B cell (primary cell): ENCODE measurements around the gene BLID. TPM values are rescaled to one million over a fixed set of nuclear protein-coding genes. Genes with fewer than 3 reads are reported as not detected.

Experiments
- ATAC-seq: fragments of 200-7000 bp; cut with Tn5 transposase; one replicate; pipeline ENCODE4 v1.10.0; 2021; ENCODE audit warnings: low read depth, mild to moderate bottlenecking, moderate number of reproducible peaks, moderate library complexity
- CTCF ChIA-PET: fragments of 350-600 bp; sonication (Branson Sonifier 250); formaldehyde crosslinking; loops from one replicate; lab custom pipeline; 2021; ENCODE audit warnings: antibody characterized with exemption, inconsistent platforms; lab: Charles Lee
- POLR2A ChIA-PET: fragments of 350-600 bp; sonication (Branson Sonifier 250); formaldehyde crosslinking; loops from one replicate; lab custom pipeline; 2021; ENCODE audit warnings: antibody characterized with exemption; lab: Charles Lee
- DNase-seq: peaks from one replicate; pipeline ENCODE4 v3.0.0; 2013
- H2AFZ ChIP-seq: 2 replicates; pipeline ENCODE4 v1.6.1; 2012; ENCODE audit warnings: mild to moderate bottlenecking, low read depth, low read length; ENCODE audit not compliant: insufficient read depth, poor library complexity, severe bottlenecking
- H3K27ac ChIP-seq, 2 donors: 1 replicate in 1 of 2; 2 replicates in 1 of 2; pipeline ENCODE4 v1.5.1; 2012 to 2013; ENCODE audit warnings: low read length in 2 of 2, mild to moderate bottlenecking in 2 of 2, moderate library complexity in 1 of 2
- H3K27me3 ChIP-seq, 4 experiments: fragments of 200-600 bp in 1 of 4; sonication (generic) in 1 of 4; replicated peaks in 1 of 4; 1 replicate in 2 of 4; 2 replicates in 2 of 4; pipeline versions ENCODE4 v1.6.1 to v1.7.0; 2013 to 2016; ENCODE audit warnings: low read length in 3 of 4, mild to moderate bottlenecking in 2 of 4, mixed read lengths in 1 of 4, moderate library complexity in 1 of 4; ENCODE audit not compliant: insufficient read depth in 4 of 4, control insufficient read depth in 3 of 4; ENCODE audit errors: control extremely low read depth in 1 of 4
- H3K36me3 ChIP-seq, 2 experiments: replicated peaks in 1 of 2; 1 replicate in 1 of 2; 2 replicates in 1 of 2; pipeline versions ENCODE4 v1.6.1 to v1.7.1; 2013; ENCODE audit warnings: low read length in 1 of 2; ENCODE audit not compliant: insufficient read depth in 2 of 2, control insufficient read depth in 1 of 2; ENCODE audit errors: control extremely low read depth in 1 of 2, extremely low read depth in 1 of 2
- H3K4me1 ChIP-seq, 2 donors: fragments of 200-600 bp in 1 of 2; sonication (generic) in 1 of 2; 1 replicate in 1 of 2; 2 replicates in 1 of 2; pipeline versions ENCODE4 v1.5.1 to v1.6.1; 2013 to 2017; ENCODE audit warnings: low read length in 2 of 2; ENCODE audit not compliant: control insufficient read depth in 2 of 2, insufficient read depth in 2 of 2
- H3K4me2 ChIP-seq: replicated peaks from 2 replicates; pipeline ENCODE3; 2012; ENCODE audit warnings: mild to moderate bottlenecking, low read depth, low read length; ENCODE audit not compliant: poor library complexity, severe bottlenecking
- H3K4me3 ChIP-seq, 5 experiments: fragments of 200-600 bp in 1 of 5; sonication (generic) in 1 of 5; 1 replicate in 3 of 5; 2 replicates in 2 of 5; pipeline versions ENCODE4 v1.5.1 to v1.7.0; 2011 to 2016; ENCODE audit warnings: low read length in 4 of 5, mild to moderate bottlenecking in 4 of 5, low read depth in 2 of 5, control low read depth in 1 of 5, moderate library complexity in 1 of 5; ENCODE audit not compliant: insufficient read depth in 1 of 5; ENCODE audit errors: control extremely low read depth in 1 of 5, extremely low read depth in 1 of 5
- H3K79me2 ChIP-seq: fragments of 200-600 bp; sonication (generic); one replicate; pipeline ENCODE4 v1.6.0; 2016; ENCODE audit warnings: low read length; ENCODE audit not compliant: control insufficient read depth, insufficient read depth
- H3K9ac ChIP-seq: fragments of 200-600 bp; sonication (generic); 2 replicates; pipeline ENCODE4 v1.6.1; 2017; ENCODE audit warnings: mild to moderate bottlenecking, low read length, moderate library complexity
- H3K9me3 ChIP-seq, 3 donors: one replicate each; pipeline versions ENCODE4 v1.6.1 to v1.7.1; 2013; ENCODE audit warnings: low read length in 2 of 3; ENCODE audit not compliant: control insufficient read depth in 2 of 3, insufficient read depth in 1 of 3; ENCODE audit errors: control extremely low read depth in 1 of 3
- H4K20me1 ChIP-seq: 2 replicates; pipeline ENCODE4 v1.6.0; 2012; ENCODE audit warnings: mild to moderate bottlenecking, low read length; ENCODE audit not compliant: insufficient read depth, control insufficient read depth, poor library complexity, severe bottlenecking
- H3K27ac Mint-ChIP-seq: one replicate; pipeline ENCODE4 v1.8.0; 2021; ENCODE audit warnings: mixed read lengths
- H3K27me3 Mint-ChIP-seq: one replicate; pipeline ENCODE4 v1.8.0; 2021; ENCODE audit warnings: mixed read lengths
- H3K4me1 Mint-ChIP-seq: one replicate; pipeline ENCODE4 v1.8.0; 2021; ENCODE audit warnings: mixed read lengths
- H3K4me3 Mint-ChIP-seq: one replicate; pipeline ENCODE4 v1.8.0; 2021; ENCODE audit warnings: mixed read lengths
- H3K9me3 Mint-ChIP-seq: one replicate; pipeline ENCODE4 v1.8.0; 2022; ENCODE audit warnings: mixed read lengths; ENCODE audit not compliant: insufficient read depth
- CTCF ChIP-seq: fragments of 200-600 bp; IDR thresholded peaks from one replicate; pipeline ENCODE4 v1.8.0; 2022; ENCODE audit warnings: antibody characterized with exemption, mild to moderate bottlenecking
- EZH2 ChIP-seq: IDR thresholded peaks from 2 replicates; pipeline ENCODE4 v1.6.1; 2012; ENCODE audit warnings: borderline replicate concordance, low read depth, mild to moderate bottlenecking, moderate library complexity, low read length; ENCODE audit not compliant: insufficient read depth, poor library complexity, severe bottlenecking
- WGBS: methylation state at CpG from one replicate; pipeline ENCODE4 v1.1.5; 2013; ENCODE audit warnings: missing lambda C conversion rate; ENCODE audit not compliant: insufficient coverage; 5-methylcytosine and 5-hydroxymethylcytosine counted together
- intact Hi-C: fragments of 100-400 bp; cut with micrococcal nuclease; formaldehyde crosslinking; loops from one replicate; pipeline ENCODE4 v1.10.0; 2022
- polyA plus RNA-seq: library from polyadenylated mRNA; depleted of rRNA; stranded (reverse); fragments of >200 nt; gene quantifications from 2 replicates; pipeline ENCODE4 v1.2.3, GENCODE V29; 2012
- total RNA-seq, 2 donors: library from RNA; stranded (reverse); fragments of 120-200 nt in 1 of 2; gene quantifications; 1 replicate in 1 of 2; 2 replicates in 1 of 2; pipeline versions ENCODE4 v1.2.3 to v1.2.4, GENCODE V29; 2013 to 2022

Gene BLID
- total and polyA plus RNA-seq, 2 donors (not counting 1 experiment from before 2014, with no cell fraction given), result not detected

GRCh38 chr11:122138744-122139594, 23.0 kb upstream of the BLID start:
- H3K9ac ChIP-seq, result no peak overlapping the region
- Mint-ChIP-seq H3K4me1 (no peaks in the 10 kb centered on the region), H3K27me3 (peaks cover 6% of the 10 kb centered on the region), H3K4me3 (no peak overlapping the region), H3K9me3 (no peaks in the 10 kb centered on the region), H3K27ac (no peak overlapping the region)
- DNase-seq (no peak), ATAC-seq (no peak)
- H3K4me3 ChIP-seq, result no peak overlapping the region
- H4K20me1 ChIP-seq, result no peaks in the 10 kb centered on the region
- H3K4me1 ChIP-seq, result no peaks in the 10 kb centered on the region
- TF ChIP-seq CTCF, result no peak
- no peak for TF ChIP-seq EZH2
- H3K27me3 ChIP-seq, result no peaks in the 10 kb centered on the region
- intact Hi-C loops, result no loop called here
- ChIA-PET POLR2A (no interaction called here), CTCF (no interaction called here)
- WGBS, result 92% methylated on average over 2 of the region's 5 CpGs
- H3K9me3 ChIP-seq, result no peaks in the 10 kb centered on the region
- H3K27ac ChIP-seq, result no peak overlapping the region
- H3K36me3 ChIP-seq, result no peaks in the 10 kb centered on the region
- H2AFZ ChIP-seq, result no peak overlapping the region
- no peaks in the 10 kb centered on the region for H3K79me2 ChIP-seq
- H3K4me2 ChIP-seq, result no peak overlapping the region

- H3K9me3 ChIP-seq, result no peaks in the 10 kb centered on the region
- ChIA-PET CTCF (no interaction called here), POLR2A (no interaction called here)
- Mint-ChIP-seq H3K27ac (no peak overlapping the region), H3K9me3 (no peaks in the 10 kb centered on the region), H3K4me3 (no peak overlapping the region), H3K27me3 (peaks cover 7% of the 10 kb centered on the region), H3K4me1 (no peaks in the 10 kb centered on the region)
- no peaks in the 10 kb centered on the region for H3K79me2 ChIP-seq
- no peaks in the 10 kb centered on the region for H4K20me1 ChIP-seq
- intact Hi-C loops, result no loop called here
- no peaks in the 10 kb centered on the region for H3K27me3 ChIP-seq
- H3K4me3 ChIP-seq, result no peak overlapping the region
- TF ChIP-seq CTCF, result no peak
- TF ChIP-seq EZH2, result no peak
- H3K27ac ChIP-seq, result no peak overlapping the region
- no peaks in the 10 kb centered on the region for H3K4me1 ChIP-seq
- no CpG with 5 or more reads among the region's 2 CpGs for WGBS
- no peak for DNase-seq
- no peak overlapping the region for H2AFZ ChIP-seq
- no peak overlapping the region for H3K9ac ChIP-seq
- no peak for ATAC-seq
- H3K4me2 ChIP-seq, result no peak overlapping the region
- H3K36me3 ChIP-seq, result no peaks in the 10 kb centered on the region
Measured at GRCh38 chr11:122137078-122137793, 21.2 kb upstream of the BLID start.
